ENCODE measurements around the gene GRAMD2A. TPM values are rescaled to one million over a fixed set of nuclear protein-coding genes. Genes with fewer than 3 reads are reported as not detected.

Gene GRAMD2A
- total and polyA plus RNA-seq, 2 donors (not counting 3 experiments of a cell fraction or from before 2014, with no cell fraction given) = 0.08 to 0.29 TPM

GRCh38 chr15:72206677-72207000 is 9.1 kb upstream of the GRAMD2A start:
- H4K20me1 ChIP-seq (replicated peaks; ENCODE audit: control insufficient read depth, extremely low read depth, insufficient read depth, low read length) = no peaks in the 10 kb centered on the region
- peaks cover 65 to 70% of the 10 kb centered on the region in 2 experiments for H3K36me3 ChIP-seq (ENCODE audit: control insufficient read depth in 2 of 2, extremely low read depth in 1 of 2, insufficient read depth in 2 of 2, low read length in 2 of 2)
- dilution Hi-C loops (cut with MboI; ENCODE audit: extremely low pct_ligation_motif_present, low sequenced_read_pairs) = no loop called here
- no peaks in the 10 kb centered on the region for H3K9me1 ChIP-seq (replicated peaks; ENCODE audit: control insufficient read depth, extremely low read depth, insufficient read depth, low read length)
- CTCF ChIA-PET = interaction anchor here (1.0 kb wide), 1 partner anchor 21 kb away, joined by 3 read pairs; no protein-coding TSS in a partner anchor
- intact Hi-C loops (cut with micrococcal nuclease) = no loop called here
- H2AFZ ChIP-seq (ENCODE audit: low read depth, low read length) = no peak overlapping the region
- no peak overlapping the region for H3K27ac ChIP-seq (ENCODE audit: insufficient read depth, low read depth, low read length)
- H3K4me2 ChIP-seq (ENCODE audit: insufficient read depth, low read length) = no peak overlapping the region
- no peaks in the 10 kb centered on the region for H3K9me3 ChIP-seq (replicated peaks; ENCODE audit: control insufficient read depth, insufficient read depth, low read length)
- TSS peak; percentile 4 for BruUV-seq (replicated peaks)
- peaks cover 8% of the 10 kb centered on the region for H3K4me1 ChIP-seq (ENCODE audit: control insufficient read depth, extremely low read depth, insufficient read depth, low read length)
- no peak overlapping the region for H3K4me3 ChIP-seq (replicated peaks in 1 of 3; ENCODE audit: insufficient read depth in 1 of 3, low read depth in 1 of 3, low read length in 3 of 3)
- H3K27me3 ChIP-seq (ENCODE audit: control insufficient read depth in 2 of 2, insufficient read depth in 2 of 2, low read length in 2 of 2) = no peaks in the 10 kb centered on the region
- POLR2A ChIA-PET = no interaction called here
- peaks cover 13% of the 10 kb centered on the region for H3K79me2 ChIP-seq (ENCODE audit: control insufficient read depth, insufficient read depth, low read length)
- H3K9ac ChIP-seq (replicated peaks; ENCODE audit: extremely low read depth, insufficient read depth, low read length) = no peak overlapping the region
- DNase-seq (ENCODE audit: low read depth, low spot score) (no peak), FAIRE-seq (no peak)
- TF ChIP-seq MYC (IDR thresholded peaks at IDR 0.05; ENCODE audit: low read depth, low read length) = no peak
- TF ChIP-seq CTCF (IDR thresholded peaks at IDR 0.05; ENCODE audit: extremely low read depth in 1 of 2, insufficient read depth in 1 of 2, low read depth in 1 of 2, low read length in 2 of 2) = no peak
- no peak for TF ChIP-seq JUN (IDR thresholded peaks at IDR 0.05; ENCODE audit: borderline replicate concordance, insufficient read depth, insufficient read length, low read depth)

- TF ChIP-seq MAX (IDR thresholded peaks at IDR 0.05; ENCODE audit: insufficient read depth, insufficient read length) (no peak), FOS (IDR thresholded peaks at IDR 0.05; ENCODE audit: borderline replicate concordance, insufficient read depth, low read length) (no peak), GATA2 (IDR thresholded peaks at IDR 0.05; ENCODE audit: insufficient read depth, insufficient read length, low read depth, low read length) (no peak), EZH2 (IDR thresholded peaks at IDR 0.05; ENCODE audit: borderline replicate concordance, low read depth, low read length, severe bottlenecking) (no peak), CTCF (IDR thresholded peaks at IDR 0.05; ENCODE audit: extremely low read depth in 1 of 2, insufficient read depth in 1 of 2, low read depth in 1 of 2, low read length in 2 of 2) (no peak)
- peaks cover 65 to 73% of the 10 kb centered on the region in 2 experiments for H3K36me3 ChIP-seq (ENCODE audit: control insufficient read depth in 2 of 2, extremely low read depth in 1 of 2, insufficient read depth in 2 of 2, low read length in 2 of 2)
- ChIA-PET CTCF (interaction anchor here (0.6 to 1.0 kb wide), 2 partner anchors 22 to 453 kb away, joined by 3 read pairs; no protein-coding TSS in a partner anchor), POLR2A (interaction anchor here (0.6 kb wide), 1 partner anchor 24 kb away, joined by 4 read pairs; no protein-coding TSS in a partner anchor)
- no peak overlapping the region for H3K27ac ChIP-seq (ENCODE audit: insufficient read depth, low read depth, low read length)
- H4K20me1 ChIP-seq (replicated peaks; ENCODE audit: control insufficient read depth, extremely low read depth, insufficient read depth, low read length) = no peaks in the 10 kb centered on the region
- H2AFZ ChIP-seq (ENCODE audit: low read depth, low read length) = no peak overlapping the region
- no peaks in the 10 kb centered on the region for H3K27me3 ChIP-seq (ENCODE audit: control insufficient read depth in 2 of 2, insufficient read depth in 2 of 2, low read length in 2 of 2)
- BruUV-seq (replicated peaks) = no TSS peak
- peaks cover 8% of the 10 kb centered on the region for H3K4me1 ChIP-seq (ENCODE audit: control insufficient read depth, extremely low read depth, insufficient read depth, low read length)
- H3K4me2 ChIP-seq (ENCODE audit: insufficient read depth, low read length) = no peak overlapping the region
- no peaks in the 10 kb centered on the region for H3K9me1 ChIP-seq (replicated peaks; ENCODE audit: control insufficient read depth, extremely low read depth, insufficient read depth, low read length)
- no peak overlapping the region for H3K9ac ChIP-seq (replicated peaks; ENCODE audit: extremely low read depth, insufficient read depth, low read length)
- H3K9me3 ChIP-seq (replicated peaks; ENCODE audit: control insufficient read depth, insufficient read depth, low read length) = no peaks in the 10 kb centered on the region
- DNase-seq (ENCODE audit: low read depth, low spot score) = no peak
- no peak for FAIRE-seq
- intact Hi-C loops (cut with micrococcal nuclease) (no loop called here), dilution Hi-C loops (cut with MboI; ENCODE audit: extremely low pct_ligation_motif_present, low sequenced_read_pairs) (no loop called here)
- no peak overlapping the region for H3K4me3 ChIP-seq (replicated peaks in 1 of 3; ENCODE audit: insufficient read depth in 1 of 3, low read depth in 1 of 3, low read length in 3 of 3)
- peaks cover 12% of the 10 kb centered on the region for H3K79me2 ChIP-seq (ENCODE audit: control insufficient read depth, insufficient read depth, low read length)
Observed at GRCh38 chr15:72205896-72206676, 8.5 kb upstream of the GRAMD2A start.

Measured in endothelial cell of umbilical vein (primary cell).